LHCN-M2 (cell line): Measurements from ENCODE around the gene WFDC10A. TPM values are rescaled to one million over a fixed set of nuclear protein-coding genes. Genes with fewer than 3 reads are reported as not detected.
"Not testable (repeated sequence)": the region's sequence is repeated elsewhere in the genome, so short reads cannot be mapped to it uniquely, and the experiment has no call there.

Source experiments
- DNase-seq: peaks from one replicate; pipeline ENCODE4 v3.0.0-alpha.2; 2012; ENCODE audit warnings: low read depth
- total RNA-seq: library from RNA; depleted of rRNA; stranded (reverse); fragments of >200 nt; gene quantifications from 2 replicates; pipeline ENCODE4 v1.2.3, GENCODE V29; 2014; rRNA removed

Gene WFDC10A
- total RNA-seq, 1 experiment from 2014 or later: not detected

- DNase-seq: no peak
Observed at GRCh38 chr20:45647441-45648050, 18.0 kb downstream of the WFDC10A start.

GRCh38 chr20:45649312-45649863, 19.8 kb downstream of the WFDC10A start:
- no peak for DNase-seq

- not testable (repeated sequence) for DNase-seq
Observed at GRCh38 chr20:45651726-45652125, 22.2 kb downstream of the WFDC10A start.

GRCh38 chr20:45657038-45657437, 27.5 kb downstream of the WFDC10A start:
- not testable (repeated sequence) for DNase-seq

GRCh38 chr20:45670139-45670538, 40.6 kb downstream of the WFDC10A start, which contains the start of gene WFDC11:
TSS of gene WFDC11 (minus strand) at chr20:45670239. CDS start at chr20:45650600, 19,639 bp downstream.
- no peak for DNase-seq

- DNase-seq: no peak
Observed at GRCh38 chr20:45672765-45673164, 43.2 kb downstream of the WFDC10A start.

GRCh38 chr20:45679650-45680049, 50.1 kb downstream of the WFDC10A start:
- no peak for DNase-seq

Other genes with a start within 250 kb of the WFDC10A start
- gene DBNDD2, start 221.4 kb upstream of the WFDC10A start, total RNA-seq: 0.29 and 1.3 TPM in 2 replicates
- 104 and 118 TPM in 2 replicates for gene PIGT, start 213.6 kb upstream of the WFDC10A start, total RNA-seq
- gene WFDC2, start 160.0 kb upstream of the WFDC10A start, total RNA-seq: not detected in 2 replicates
- not detected in 2 replicates for gene SPINT3, start 114.1 kb upstream of the WFDC10A start, total RNA-seq
- not detected in 2 replicates for gene WFDC6, start 90.3 kb upstream of the WFDC10A start, total RNA-seq
- not detected in 2 replicates for gene EPPIN, start 82.3 kb upstream of the WFDC10A start, total RNA-seq
- not detected in 2 replicates for gene WFDC8, start 50.5 kb upstream of the WFDC10A start, total RNA-seq
- gene WFDC9, start 1.5 kb downstream of the WFDC10A start, total RNA-seq: not detected in 2 replicates
- gene WFDC11, start 40.5 kb downstream of the WFDC10A start, total RNA-seq: 1.2 TPM in 1 of 2 replicates, not detected in the other
- not detected in 2 replicates for gene WFDC13, start 72.3 kb downstream of the WFDC10A start, total RNA-seq
- 0.38 TPM in 1 of 2 replicates, not detected in the other for gene WFDC10B, start 75.3 kb downstream of the WFDC10A start, total RNA-seq
- not detected in 2 replicates for gene SPINT4, start 92.6 kb downstream of the WFDC10A start, total RNA-seq
- 0.51 and 0.75 TPM in 2 replicates for gene WFDC3, start 162.1 kb downstream of the WFDC10A start, total RNA-seq
- gene DNTTIP1, start 162.2 kb downstream of the WFDC10A start, total RNA-seq: 22.9 and 35.5 TPM in 2 replicates
- gene UBE2C, start 182.9 kb downstream of the WFDC10A start, total RNA-seq: 235 and 279 TPM in 2 replicates
- gene TNNC2, start 197.6 kb downstream of the WFDC10A start, total RNA-seq: 0.34 and 0.38 TPM in 2 replicates
- 75.8 and 80.3 TPM in 2 replicates for gene SNX21, start 204.1 kb downstream of the WFDC10A start, total RNA-seq
- 39.1 and 46.6 TPM in 2 replicates for gene ACOT8, start 227.7 kb downstream of the WFDC10A start, total RNA-seq
- gene ZSWIM3, start 227.9 kb downstream of the WFDC10A start, total RNA-seq: 3.3 and 4.6 TPM in 2 replicates